BLaER1 (cell line): ENCODE data around the gene RHOA.
"Not testable (repeated sequence)": the region's sequence is repeated elsewhere in the genome, so short reads cannot be mapped to it uniquely, and the experiment has no call there.

Source experiments
- H3K27ac ChIP-seq: shearing (Covaris generic); formaldehyde crosslinking; 2 replicates; pipeline ENCODE4 v1.8.1; 2022
- H3K27me3 ChIP-seq: shearing (Covaris generic); formaldehyde crosslinking; 2 replicates; pipeline ENCODE4 v1.8.1; 2022
- H3K36me3 ChIP-seq: shearing (Covaris generic); formaldehyde crosslinking; 2 replicates; pipeline ENCODE4 v1.8.1; 2022
- H3K4me1 ChIP-seq: shearing (Covaris generic); formaldehyde crosslinking; 2 replicates; pipeline ENCODE4 v1.8.1; 2022
- H3K4me2 ChIP-seq: shearing (Covaris generic); formaldehyde crosslinking; 2 replicates; pipeline ENCODE4 v1.8.1; 2022
- H3K4me3 ChIP-seq: shearing (Covaris generic); formaldehyde crosslinking; 2 replicates; pipeline ENCODE4 v1.8.1; 2022
- H3K9ac ChIP-seq: shearing (Covaris generic); formaldehyde crosslinking; 2 replicates; pipeline ENCODE4 v1.8.1; 2022
- H3K9me3 ChIP-seq: shearing (Covaris generic); formaldehyde crosslinking; 2 replicates; pipeline ENCODE4 v1.8.1; 2022
- H4K20me1 ChIP-seq: shearing (Covaris generic); formaldehyde crosslinking; 2 replicates; pipeline ENCODE4 v1.8.1; 2022
- Cebpa-rat ChIP-seq: shearing (Covaris generic); IDR thresholded peaks from 2 replicates; pipeline ENCODE4 v1.8.1; 2022

Gene RHOA

DNA sequence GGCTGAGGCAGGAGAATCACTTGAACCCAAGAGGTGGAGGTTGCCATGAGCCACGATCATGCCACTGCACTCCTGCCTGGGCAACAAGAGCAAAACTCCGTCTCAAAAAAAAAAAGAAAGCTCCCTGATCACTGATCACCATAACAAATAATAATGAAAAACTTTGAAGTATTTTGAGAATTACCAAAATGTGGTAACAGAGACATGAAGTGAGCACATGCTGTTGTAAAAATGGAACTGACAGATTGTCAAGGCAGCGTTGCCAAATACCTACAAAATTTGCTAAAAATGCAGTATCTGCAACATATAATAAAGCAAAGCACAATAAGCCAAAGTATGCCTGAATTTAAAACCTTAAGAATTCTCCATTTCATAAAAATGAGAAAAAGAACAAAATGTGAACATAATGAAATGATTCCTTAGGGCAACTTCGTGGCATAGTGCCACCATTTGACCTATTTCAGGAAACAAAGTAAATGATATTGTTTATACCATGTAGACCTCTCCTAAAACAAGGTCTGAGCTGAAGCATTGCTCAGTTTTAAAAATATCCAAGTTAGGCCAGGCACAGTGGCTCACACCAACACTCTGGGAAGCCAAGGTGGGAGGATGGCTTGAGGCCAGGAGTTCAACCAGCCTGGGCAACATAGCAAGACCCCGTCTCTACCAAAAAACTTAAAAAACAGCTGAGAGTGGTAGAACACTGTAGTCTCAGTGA, 77.7 kb downstream of the RHOA start:
- Histone ChIP-seq H3K36me3 (peaks cover 88% of the 10 kb centered on the region), H3K27ac (no peak overlapping the region), H3K4me3 (no peak overlapping the region), H3K27me3 (no peaks in the 10 kb centered on the region), H3K4me1 (peaks cover 10% of the 10 kb centered on the region), H4K20me1 (peaks cover 71% of the 10 kb centered on the region; the same call in 1 of the 2 replicates), H3K9ac (no peak overlapping the region), H3K4me2 (no peak overlapping the region), H3K9me3 (no peaks in the 10 kb centered on the region)
- no peak for TF ChIP-seq Cebpa-rat

DNA sequence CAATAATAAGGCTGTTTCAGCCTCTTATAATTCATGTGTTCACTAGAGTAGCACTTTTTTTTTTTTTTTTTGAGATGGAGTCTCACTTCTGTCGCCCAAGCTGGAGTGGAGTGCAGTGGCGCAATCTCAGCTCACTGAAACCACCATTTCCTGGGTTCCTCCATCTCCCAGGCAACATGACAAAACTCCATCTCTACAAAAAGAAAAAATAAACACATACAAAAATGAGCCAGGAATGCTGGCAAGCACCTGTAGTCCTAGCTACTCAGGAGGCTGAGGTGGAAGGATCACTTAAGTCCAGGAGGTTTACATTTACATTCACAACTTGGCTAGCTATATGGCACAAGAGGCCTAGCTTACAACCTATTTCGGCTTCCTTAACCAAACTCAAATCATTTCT, 78.7 kb downstream of the RHOA start:
- Histone ChIP-seq H3K4me1 (peaks cover under 1% of the 10 kb centered on the region), H3K4me2 (no peak overlapping the region), H3K27ac (no peak overlapping the region), H4K20me1 (peaks cover 65% of the 10 kb centered on the region; the same call in 1 of the 2 replicates), H3K27me3 (no peaks in the 10 kb centered on the region), H3K4me3 (no peak overlapping the region), H3K36me3 (peaks cover 98% of the 10 kb centered on the region), H3K9ac (no peak overlapping the region), H3K9me3 (no peaks in the 10 kb centered on the region)
- TF ChIP-seq Cebpa-rat = no peak

DNA sequence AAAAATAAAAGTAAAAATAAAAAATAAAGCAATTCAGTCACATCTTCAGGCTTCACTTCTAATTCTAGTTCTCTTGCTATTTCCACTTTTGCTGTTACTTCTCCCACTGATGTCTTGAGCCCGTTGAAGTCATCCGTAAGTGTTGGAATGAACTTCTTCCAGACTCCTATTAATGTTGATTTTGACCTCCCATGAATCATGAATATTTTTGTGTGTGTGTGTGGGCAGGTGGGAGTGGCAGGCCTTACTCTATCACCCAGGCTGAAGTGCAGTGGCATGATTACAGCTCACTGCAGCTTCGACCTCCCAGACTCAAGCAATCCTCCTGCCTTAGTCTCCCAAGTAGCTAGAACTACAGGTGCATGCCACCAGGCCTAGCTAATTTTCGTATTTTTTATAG, 82.6 kb downstream of the RHOA start:
- Histone ChIP-seq H3K36me3 (peaks cover 100% of the 10 kb centered on the region), H4K20me1 (peaks cover 38% of the 10 kb centered on the region; the same call in 1 of the 2 replicates)

DNA sequence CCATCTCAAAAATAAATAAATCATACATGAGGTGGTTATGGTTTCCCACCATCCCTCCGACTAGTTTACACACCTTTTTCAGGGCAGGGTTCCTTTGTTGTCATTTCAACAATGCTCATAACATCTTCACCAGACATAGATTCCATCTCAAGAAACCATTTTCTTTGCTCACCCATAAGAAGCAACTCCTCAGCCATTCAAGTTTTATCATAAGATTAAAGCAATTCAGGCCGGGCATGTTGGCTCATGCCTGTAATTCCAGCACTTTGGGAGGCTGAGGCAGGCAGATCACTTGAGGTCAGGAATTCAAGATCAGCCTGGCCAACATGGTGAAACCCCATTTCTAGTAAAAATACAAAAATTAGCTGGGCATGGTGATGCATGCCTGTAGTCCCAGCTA, 83.4 kb downstream of the RHOA start:
- not testable (repeated sequence) for H3K9me3 ChIP-seq, H3K4me3 ChIP-seq, H3K27me3 ChIP-seq, H3K27ac ChIP-seq, H3K4me1 ChIP-seq, H3K4me2 ChIP-seq, H3K9ac ChIP-seq
- H3K36me3 ChIP-seq = peaks cover 100% of the 10 kb centered on the region
- peaks cover 33% of the 10 kb centered on the region; the same call in 1 of the 2 replicates for H4K20me1 ChIP-seq

More for the DNA sequence above, 82.6 kb downstream of the RHOA start:
- H3K4me3 ChIP-seq = no peak overlapping the region
- H3K27ac ChIP-seq = no peak overlapping the region
- no peaks in the 10 kb centered on the region for H3K4me1 ChIP-seq
- H3K4me2 ChIP-seq = no peak overlapping the region
- H3K27me3 ChIP-seq = no peaks in the 10 kb centered on the region
- no peak for TF ChIP-seq Cebpa-rat
- no peak overlapping the region for H3K9ac ChIP-seq
- H3K9me3 ChIP-seq = no peaks in the 10 kb centered on the region

DNA sequence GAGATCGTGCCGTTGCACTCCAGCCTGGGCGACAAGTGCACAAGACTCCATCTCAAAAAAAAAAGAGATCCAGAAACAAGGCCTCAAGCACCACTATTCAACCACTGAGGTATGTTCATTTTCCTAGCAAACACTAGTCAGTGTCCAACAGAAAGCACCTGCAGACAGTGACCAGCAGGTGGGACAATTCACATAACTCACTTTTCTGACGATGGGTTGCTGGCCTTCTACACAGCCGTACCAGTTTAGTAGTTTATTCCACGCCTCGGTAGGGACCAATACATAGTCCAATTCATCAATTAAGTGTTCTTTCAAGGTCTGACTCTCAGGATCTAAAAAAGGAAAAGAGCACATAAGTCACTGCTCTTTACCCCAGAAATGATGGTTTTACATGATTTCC, 84.3 kb downstream of the RHOA start:
- Histone ChIP-seq H3K4me3 (no peak overlapping the region), H3K9ac (no peak overlapping the region), H3K27me3 (no peaks in the 10 kb centered on the region), H3K36me3 (peaks cover 100% of the 10 kb centered on the region), H3K4me2 (no peak overlapping the region), H3K27ac (no peak overlapping the region), H3K4me1 (no peaks in the 10 kb centered on the region), H3K9me3 (no peaks in the 10 kb centered on the region), H4K20me1 (peaks cover 35% of the 10 kb centered on the region; the same call in 1 of the 2 replicates)
- TF ChIP-seq Cebpa-rat = no peak

DNA sequence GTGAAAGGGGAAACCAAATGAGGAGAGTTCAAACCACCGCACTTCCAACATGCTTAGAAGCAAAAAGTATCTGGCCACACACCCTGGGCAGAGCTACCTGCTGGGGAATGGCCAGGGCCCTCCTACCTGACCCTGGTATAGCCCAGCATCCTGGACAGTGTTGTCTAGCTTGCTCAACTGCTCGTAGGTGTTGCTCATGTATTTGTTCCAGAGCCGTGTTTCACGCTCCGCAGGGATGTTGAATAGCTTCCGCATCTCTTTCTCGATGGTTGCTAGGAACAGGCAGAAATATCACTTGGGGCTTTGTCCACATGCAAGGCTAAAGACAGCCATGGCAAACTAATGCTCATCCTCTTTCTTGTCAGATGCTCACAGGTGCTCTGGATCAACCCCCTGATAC, 87.0 kb downstream of the RHOA start:
- H3K9ac ChIP-seq = no peak overlapping the region
- peaks cover 100% of the 10 kb centered on the region for H3K36me3 ChIP-seq
- H3K9me3 ChIP-seq = no peaks in the 10 kb centered on the region
- no peak overlapping the region for H3K27ac ChIP-seq
- TF ChIP-seq Cebpa-rat = no peak
- no peaks in the 10 kb centered on the region for H3K4me1 ChIP-seq
- no peak overlapping the region for H3K4me2 ChIP-seq
- no peak overlapping the region for H3K4me3 ChIP-seq
- no peaks in the 10 kb centered on the region for H3K27me3 ChIP-seq
- peaks cover 26% of the 10 kb centered on the region; the same call in 1 of the 2 replicates for H4K20me1 ChIP-seq

DNA sequence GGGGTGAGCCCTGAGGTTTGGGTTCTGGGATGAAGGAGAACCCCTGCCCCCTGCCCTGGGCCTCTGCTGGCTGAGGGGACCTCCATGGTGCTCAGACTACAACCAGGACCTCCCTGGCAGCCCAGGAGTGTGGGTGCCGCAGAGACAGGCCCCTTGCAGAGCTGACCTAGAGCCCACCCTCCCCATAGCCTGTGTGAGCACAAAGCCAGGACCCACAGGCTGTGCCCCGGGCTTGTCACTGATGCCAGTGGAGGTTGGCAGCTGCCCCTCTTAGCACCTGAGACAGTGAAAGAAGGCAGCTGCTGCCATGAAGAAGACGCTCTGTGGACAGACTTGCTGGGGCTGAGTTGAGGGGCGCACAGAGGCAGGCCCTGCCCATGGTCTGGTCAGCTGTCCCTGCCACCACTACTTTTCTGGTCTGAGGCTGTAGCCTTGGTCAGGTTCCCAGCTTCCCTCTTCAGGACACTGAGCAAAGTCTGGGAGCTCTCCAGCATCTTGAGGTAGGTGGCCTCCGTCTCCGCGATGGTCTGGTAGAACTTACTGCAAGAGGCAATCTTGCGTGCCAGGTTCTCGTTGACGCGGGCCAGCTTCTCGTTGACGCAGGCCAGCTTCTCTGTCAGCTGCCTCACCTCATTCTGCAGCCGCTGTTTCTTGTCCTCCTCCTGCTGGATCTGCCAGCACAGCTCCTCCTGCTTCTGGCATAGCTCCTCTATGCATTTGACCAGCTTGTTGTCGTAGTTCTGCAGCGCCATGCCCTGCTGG, 94.9 kb downstream of the RHOA start:
- no peak overlapping the region for H3K4me2 ChIP-seq
- no peak overlapping the region for H3K4me3 ChIP-seq
- H4K20me1 ChIP-seq = peaks cover 5% of the 10 kb centered on the region; the same call in 1 of the 2 replicates
- H3K27ac ChIP-seq = no peak overlapping the region
- peaks cover 10% of the 10 kb centered on the region for H3K4me1 ChIP-seq
- H3K9ac ChIP-seq = no peak overlapping the region
- peaks cover 99% of the 10 kb centered on the region for H3K36me3 ChIP-seq
- TF ChIP-seq Cebpa-rat = no peak
- H3K27me3 ChIP-seq = no peaks in the 10 kb centered on the region
- no peaks in the 10 kb centered on the region for H3K9me3 ChIP-seq

DNA sequence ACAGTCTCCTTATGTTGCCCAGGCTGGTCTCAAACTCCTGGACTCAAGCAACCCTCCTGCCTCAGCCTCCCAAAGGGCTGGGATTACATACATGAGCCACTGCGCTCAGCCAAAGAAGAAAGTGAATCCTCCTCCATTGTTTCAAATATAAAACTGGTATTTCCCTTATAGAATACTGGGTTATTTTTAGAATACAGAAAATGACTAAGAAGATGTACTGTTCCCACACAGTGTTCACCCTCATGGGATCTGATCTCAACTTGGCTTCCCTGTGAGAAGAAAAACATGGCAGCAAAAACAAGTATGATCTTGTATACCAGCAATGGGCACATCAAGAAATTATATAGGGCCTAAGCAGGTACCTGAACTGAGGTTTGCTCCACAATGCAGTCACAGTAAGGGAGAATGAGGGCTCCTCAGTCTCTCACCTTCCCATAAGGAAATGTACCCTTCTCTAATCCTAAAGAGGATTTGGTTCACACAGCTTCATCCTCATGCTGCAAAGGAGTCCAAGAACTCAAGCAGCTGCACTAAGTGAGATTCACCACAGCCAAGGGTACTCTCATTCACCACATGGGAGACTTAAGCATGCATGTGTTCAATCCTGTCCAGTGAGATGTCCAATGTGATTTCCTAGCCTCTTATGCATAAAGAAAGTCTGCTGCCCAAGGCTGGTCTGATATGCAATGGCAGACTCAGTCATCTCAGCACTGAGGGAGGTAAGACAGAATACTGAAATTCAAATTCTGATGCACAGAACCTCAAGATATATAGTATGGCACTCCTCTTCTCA, 97.7 kb downstream of the RHOA start:
- H3K4me3 ChIP-seq = no peak overlapping the region
- H3K9ac ChIP-seq = no peak overlapping the region
- peaks cover 99% of the 10 kb centered on the region for H3K36me3 ChIP-seq
- peaks cover 10% of the 10 kb centered on the region for H3K4me1 ChIP-seq
- H3K27me3 ChIP-seq = no peaks in the 10 kb centered on the region
- no peaks in the 10 kb centered on the region for H3K9me3 ChIP-seq
- H3K4me2 ChIP-seq = peak overlapping the region; percentile 29; the same call in 1 of the 2 replicates
- no peaks in the 10 kb centered on the region for H4K20me1 ChIP-seq
- TF ChIP-seq Cebpa-rat = no peak
- H3K27ac ChIP-seq = 0 out of 2 replicates have a peak overlapping the region, but pooled peaks have one; percentile 10

DNA sequence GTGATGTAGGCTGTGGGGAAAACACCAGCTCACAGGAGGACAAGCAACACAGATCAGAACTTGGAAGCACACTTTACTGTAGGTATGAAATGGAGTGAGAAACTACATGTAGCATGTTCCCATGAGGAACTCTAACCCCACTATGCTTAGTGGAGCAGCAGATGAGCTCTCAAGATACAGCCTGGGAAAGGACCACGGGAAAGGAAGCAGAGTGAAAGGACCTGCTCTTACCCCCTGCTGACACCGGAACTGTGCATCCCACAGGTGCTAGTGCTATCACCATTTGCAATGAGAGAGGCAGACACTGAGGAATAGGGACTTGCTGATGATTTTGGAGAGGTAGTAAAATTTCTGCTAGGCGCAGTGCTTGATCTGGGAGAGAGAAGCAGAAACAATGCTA, 100.5 kb downstream of the RHOA start:
- peaks cover 99% of the 10 kb centered on the region for H3K36me3 ChIP-seq
- peaks cover 10% of the 10 kb centered on the region for H3K4me1 ChIP-seq
- no peak overlapping the region for H3K4me3 ChIP-seq
- H3K27me3 ChIP-seq = no peaks in the 10 kb centered on the region
- TF ChIP-seq Cebpa-rat = no peak
- no peak overlapping the region for H3K27ac ChIP-seq
- no peaks in the 10 kb centered on the region for H3K9me3 ChIP-seq
- H4K20me1 ChIP-seq = no peaks in the 10 kb centered on the region; the same call in 1 of the 2 replicates
- H3K9ac ChIP-seq = no peak overlapping the region
- no peak overlapping the region for H3K4me2 ChIP-seq
